ENCODE results near the gene SIMC1. TPM values are rescaled to one million over a fixed set of nuclear protein-coding genes. Genes with fewer than 3 reads are reported as not detected.

SIMC1 gene
- total RNA-seq, 2 experiments from 2014 or later = 33.6 to 57.5 TPM

GRCh38 chr5:176356179-176356566 lies 117.9 kb downstream of the SIMC1 start:
- H4K20me1 ChIP-seq (ENCODE audit: insufficient read depth, low read length) = no peaks in the 10 kb centered on the region
- CTCF ChIA-PET (ENCODE audit: unreplicated experiment) = no interaction called here

GRCh38 chr5:176359658-176360057 lies 121.4 kb downstream of the SIMC1 start:
- H3K36me3 ChIP-seq (ENCODE audit: insufficient read depth, low read length) = peaks cover 47% of the 10 kb centered on the region
- BruUV-seq (replicated peaks) = TSS peak; percentile 26
- TF ChIP-seq CTCF (conservative IDR thresholded peaks at IDR 0.05; ENCODE audit: low read length) (no peak), EZH2phosphoT487 (IDR thresholded peaks at IDR 0.05; ENCODE audit: borderline replicate concordance, low read depth, low read length) (no peak)
- intact Hi-C loops (cut with micrococcal nuclease; ENCODE audit: unreplicated experiment) = no loop called here
- ChIA-PET POLR2A (interaction anchor here (0.6 kb wide), 1 partner anchor 11 kb away, joined by 3 read pairs; no protein-coding TSS in a partner anchor), CTCF (ENCODE audit: unreplicated experiment) (interaction anchor here (0.6 kb wide), 1 partner anchor 18 kb away, joined by 3 read pairs; no protein-coding TSS in a partner anchor)
- no peak overlapping the region for H3K27ac ChIP-seq (ENCODE audit: low read depth, low read length, poor library complexity, severe bottlenecking)
- peaks cover 23% of the 10 kb centered on the region for H3K79me2 ChIP-seq (ENCODE audit: insufficient read depth, low read depth, low read length)
- no peaks in the 10 kb centered on the region for H4K20me1 ChIP-seq (ENCODE audit: insufficient read depth, low read length)
- H3K4me1 ChIP-seq (ENCODE audit: insufficient read depth, low read length, poor library complexity, severe bottlenecking) = peaks cover 21% of the 10 kb centered on the region
- H3K9me3 ChIP-seq (ENCODE audit: low read length) = no peaks in the 10 kb centered on the region
- H3K4me2 ChIP-seq (ENCODE audit: low read length) = peak overlapping the region; percentile 36; the same call in 1 of the 2 replicates
- no peaks in the 10 kb centered on the region for H3K9me2 ChIP-seq (ENCODE audit: insufficient read depth, low read length)
- no peak overlapping the region for H2AFZ ChIP-seq (ENCODE audit: low read length)
- H3K4me3 ChIP-seq (ENCODE audit: low read depth, low read length, poor library complexity, severe bottlenecking) = peak overlapping the region; percentile 5
- no peak for DNase-seq (ENCODE audit: low spot score)

More at GRCh38 chr5:176356179-176356566, 117.9 kb downstream of the SIMC1 start:
- POLR2A ChIA-PET = interaction anchor here (1.2 to 1.7 kb wide), 2 partner anchors 17 to 32 kb away, joined by 3 to 6 read pairs; no protein-coding TSS in a partner anchor
- Histone ChIP-seq H3K79me2 (ENCODE audit: insufficient read depth, low read depth, low read length) (peaks cover 21% of the 10 kb centered on the region), H3K9me2 (ENCODE audit: insufficient read depth, low read length) (no peaks in the 10 kb centered on the region), H3K4me1 (ENCODE audit: insufficient read depth, low read length, poor library complexity, severe bottlenecking) (peaks cover 12% of the 10 kb centered on the region), H3K9me3 (ENCODE audit: low read length) (no peaks in the 10 kb centered on the region), H3K4me3 (ENCODE audit: low read depth, low read length, poor library complexity, severe bottlenecking) (no peak overlapping the region), H3K27ac (ENCODE audit: low read depth, low read length, poor library complexity, severe bottlenecking) (no peak overlapping the region), H3K4me2 (ENCODE audit: low read length) (no peak overlapping the region), H2AFZ (ENCODE audit: low read length) (no peak overlapping the region), H3K36me3 (ENCODE audit: insufficient read depth, low read length) (peaks cover 82% of the 10 kb centered on the region)
- BruUV-seq (replicated peaks) = no TSS peak
- DNase-seq (ENCODE audit: low spot score) = no peak
- TF ChIP-seq EZH2phosphoT487 (IDR thresholded peaks at IDR 0.05; ENCODE audit: borderline replicate concordance, low read depth, low read length) (no peak), CTCF (conservative IDR thresholded peaks at IDR 0.05; ENCODE audit: low read length) (no peak)
- intact Hi-C loops (cut with micrococcal nuclease; ENCODE audit: unreplicated experiment) = no loop called here

GRCh38 chr5:176360894-176361436 lies 122.7 kb downstream of the SIMC1 start:
- peaks cover 23% of the 10 kb centered on the region for H3K79me2 ChIP-seq (ENCODE audit: insufficient read depth, low read depth, low read length)
- peak overlapping the region; percentile 91 for H3K4me3 ChIP-seq (ENCODE audit: low read depth, low read length, poor library complexity, severe bottlenecking)
- H3K36me3 ChIP-seq (ENCODE audit: insufficient read depth, low read length) = peaks cover 36% of the 10 kb centered on the region
- H4K20me1 ChIP-seq (ENCODE audit: insufficient read depth, low read length) = no peaks in the 10 kb centered on the region
- CTCF ChIA-PET (ENCODE audit: unreplicated experiment) = no interaction called here
- no peak for DNase-seq (ENCODE audit: low spot score)
- H3K27ac ChIP-seq (ENCODE audit: low read depth, low read length, poor library complexity, severe bottlenecking) = peak overlapping the region; percentile 35
- POLR2A ChIA-PET = interaction anchor here (0.7 to 2.5 kb wide), 2 partner anchors 9 to 117 kb away, joined by 4 to 9 read pairs; no protein-coding TSS in a partner anchor
- H3K4me1 ChIP-seq (ENCODE audit: insufficient read depth, low read length, poor library complexity, severe bottlenecking) = peaks cover 21% of the 10 kb centered on the region
- H3K9me3 ChIP-seq (ENCODE audit: low read length) = no peaks in the 10 kb centered on the region
- peak overlapping the region; percentile 93 for H2AFZ ChIP-seq (ENCODE audit: low read length)
- TF ChIP-seq CTCF (conservative IDR thresholded peaks at IDR 0.05; ENCODE audit: low read length) (no peak), EZH2phosphoT487 (IDR thresholded peaks at IDR 0.05; ENCODE audit: borderline replicate concordance, low read depth, low read length) (no peak)
- intact Hi-C loops (cut with micrococcal nuclease; ENCODE audit: unreplicated experiment) = no loop called here
- peak overlapping the region; percentile 93 for H3K4me2 ChIP-seq (ENCODE audit: low read length)
- TSS peak; percentile 50 for BruUV-seq (replicated peaks)
- no peaks in the 10 kb centered on the region for H3K9me2 ChIP-seq (ENCODE audit: insufficient read depth, low read length)
